OCI-LY3 (cell line): ENCODE data around the gene TYW1B.
"Not testable (repeated sequence)": the region's sequence is repeated elsewhere in the genome, so short reads cannot be mapped to it uniquely, and the experiment has no call there.

Source experiments
- CTCF ChIP-seq: fragments of 200-600, 300-600 bp; sonication (generic); IDR thresholded peaks from 2 replicates; pipeline ENCODE4 v1.5.1; 2014; ENCODE audit warnings: antibody characterized with exemption, low read length, low read depth
- EZH2phosphoT487 ChIP-seq: fragments of 200-600 bp; shearing (Covaris generic); IDR thresholded peaks from 2 replicates; pipeline ENCODE4 v1.6.1; 2018; ENCODE audit warnings: antibody characterized with exemption, mixed run types, low read depth

DNA sequence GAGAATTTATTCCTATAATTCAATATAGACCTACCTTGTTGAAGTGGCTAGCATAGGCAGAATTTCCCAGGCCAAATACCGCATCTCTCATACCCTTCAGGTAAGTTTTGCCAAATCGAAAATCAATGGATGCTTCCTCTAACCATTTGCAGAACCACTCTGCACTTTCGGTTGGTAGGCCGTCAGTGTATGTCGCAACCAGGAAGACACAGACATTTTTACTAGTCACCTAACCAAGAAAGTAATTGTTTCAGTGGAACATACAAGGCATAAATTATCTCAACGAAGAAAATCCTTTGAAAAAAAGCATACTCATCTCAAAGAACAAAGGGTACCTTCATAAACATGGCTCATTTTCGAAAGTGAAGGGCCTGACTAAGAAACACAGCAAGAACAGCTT lies 17.6 kb downstream of the TYW1B start:
- TF ChIP-seq CTCF, EZH2phosphoT487: not testable (repeated sequence)
